Stimulated activated CD8-positive, alpha-beta memory T cell treated with anti-CD3 and anti-CD28 coated beads, Interleukin-4, amount 100 ng/mL, for 1 hour (primary cell): ENCODE data around the gene ADH1C.

Experiments
- DNase-seq, 2 donors: peaks; one replicate each; pipeline ENCODE4 v3.0.0-alpha.2; 2020; ENCODE audit warnings: low read depth in 2 of 2, low spot score in 1 of 2

The ADH1C gene

DNA sequence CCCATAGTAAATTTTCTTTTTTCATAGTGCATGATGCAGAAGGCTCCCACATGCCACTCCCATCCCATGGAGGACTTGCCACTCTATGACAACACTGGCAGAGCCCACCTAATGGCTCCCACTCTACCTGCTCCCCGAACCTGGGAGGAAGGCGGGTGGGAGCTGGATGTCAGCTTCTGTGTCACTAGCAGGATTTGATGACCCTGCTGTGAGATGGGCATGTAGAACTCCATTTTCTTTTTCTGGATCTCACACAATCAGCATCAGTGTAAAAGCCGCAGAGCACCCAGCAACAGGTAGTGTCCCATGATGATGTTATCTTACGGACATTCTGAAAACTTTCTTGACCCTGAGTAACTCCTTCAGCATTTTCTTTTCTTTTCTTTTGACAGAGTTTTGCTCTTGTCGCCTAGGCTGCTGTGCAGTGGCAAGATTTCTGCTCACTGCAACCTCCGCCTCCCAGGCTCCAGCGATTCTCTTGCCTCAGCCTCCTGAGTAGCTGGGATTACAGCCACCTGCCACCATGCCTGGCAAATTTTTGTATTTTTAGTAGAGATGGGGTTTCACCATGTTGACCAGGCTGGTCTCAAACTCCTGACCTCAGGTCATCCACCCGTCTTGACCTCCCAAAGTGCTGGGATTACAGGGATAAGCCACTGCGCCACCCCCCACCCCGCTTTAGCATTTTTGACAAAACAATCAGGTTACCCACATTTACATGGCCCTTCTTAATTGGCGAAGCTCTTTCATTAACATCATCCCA is 46.7 kb downstream of the ADH1C start:
- no peak for DNase-seq

GRCh38 chr4:99301376-99302164 is 51.0 kb downstream of the ADH1C start:
- no peak for DNase-seq

GRCh38 chr4:99300934-99301333 is 51.6 kb downstream of the ADH1C start:
- DNase-seq: no peak

GRCh38 chr4:99293357-99293756 is 59.2 kb downstream of the ADH1C start:
- DNase-seq: no peak

- DNase-seq: no peak
These were observed 61.4 kb downstream of the ADH1C start, which contains the start of gene ADH1A for GRCh38 chr4:99290848-99291786. ADH1A (minus strand) TSS chr4:99290985; CDS start chr4:99290914, 71 bp downstream.
